Activated naive CD4-positive, alpha-beta T cell treated with anti-CD3 and anti-CD28 coated beads, Interleukin-2, amount 50 U/mL, for 24 hours (primary cell): ENCODE measurements around the gene CAPN2.
"Not testable (repeated sequence)": the region's sequence is repeated elsewhere in the genome, so short reads cannot be mapped to it uniquely, and the experiment has no call there.

Experiments used
- H3K27ac Mint-ChIP-seq: one replicate; pipeline ENCODE4 v1.8.0; 2021; ENCODE audit warnings: mild to moderate bottlenecking, mixed read lengths
- H3K27me3 Mint-ChIP-seq: one replicate; pipeline ENCODE4 v1.8.0; 2021; ENCODE audit warnings: mixed read lengths
- H3K36me3 Mint-ChIP-seq: one replicate; pipeline ENCODE4 v1.8.0; 2021; ENCODE audit warnings: mixed read lengths
- H3K4me1 Mint-ChIP-seq: one replicate; pipeline ENCODE4 v1.8.0; 2021; ENCODE audit warnings: mixed read lengths
- H3K4me3 Mint-ChIP-seq: one replicate; pipeline ENCODE4 v1.8.0; 2021; ENCODE audit warnings: mild to moderate bottlenecking, mixed read lengths
- H3K9me3 Mint-ChIP-seq: one replicate; pipeline ENCODE4 v1.8.0; 2021; ENCODE audit warnings: mixed read lengths

CAPN2 gene

DNA sequence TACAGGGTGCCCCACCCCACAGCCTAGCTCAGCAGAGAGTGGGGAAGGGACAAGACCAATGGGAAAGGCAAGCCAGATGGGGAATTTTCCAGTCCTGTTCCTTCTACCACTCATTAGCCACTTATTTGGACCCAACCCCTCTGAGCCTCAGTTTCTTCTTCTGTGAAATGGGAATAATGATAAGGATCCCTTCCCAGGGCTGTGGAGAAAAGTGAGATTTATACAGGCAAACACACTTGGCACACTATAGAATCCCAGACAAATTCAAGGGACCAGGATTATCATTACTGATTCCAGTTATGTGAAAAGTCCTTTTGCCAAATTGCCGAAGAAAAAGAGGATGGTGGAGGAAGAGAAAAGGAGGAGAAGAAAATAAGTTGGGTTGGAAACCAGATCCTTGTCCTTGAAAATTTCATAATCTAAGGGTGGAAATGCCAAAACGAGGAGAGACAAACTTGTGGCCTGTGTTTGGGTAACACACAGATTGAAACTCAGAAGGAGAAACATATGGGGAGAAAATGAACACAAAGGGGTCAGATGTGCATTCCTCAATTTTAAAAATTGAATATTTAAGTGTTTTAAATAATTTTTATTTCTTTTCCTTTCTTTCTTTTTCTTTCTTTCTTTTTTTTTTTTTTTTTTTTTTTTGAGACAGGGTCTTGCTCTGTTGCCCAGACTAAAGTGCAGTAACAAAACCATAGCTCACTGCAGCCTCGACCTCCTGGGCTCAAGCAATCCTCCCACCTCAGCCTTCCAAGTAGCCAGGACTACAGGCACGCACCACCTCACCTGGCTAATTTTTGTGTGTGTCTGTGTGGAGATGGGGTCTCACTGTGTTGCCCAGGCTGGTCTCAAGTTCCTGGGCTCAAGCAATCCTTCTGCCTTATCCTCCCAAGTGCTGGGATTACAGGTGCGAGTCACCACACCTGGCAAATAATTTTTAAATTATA is 9.6 kb downstream of the CAPN2 start:
- Mint-ChIP-seq H3K9me3 (no peaks in the 10 kb centered on the region), H3K4me3 (no peak overlapping the region), H3K4me1 (peaks cover 76% of the 10 kb centered on the region), H3K27ac (no peak overlapping the region), H3K36me3 (peaks cover 11% of the 10 kb centered on the region), H3K27me3 (no peaks in the 10 kb centered on the region)

DNA sequence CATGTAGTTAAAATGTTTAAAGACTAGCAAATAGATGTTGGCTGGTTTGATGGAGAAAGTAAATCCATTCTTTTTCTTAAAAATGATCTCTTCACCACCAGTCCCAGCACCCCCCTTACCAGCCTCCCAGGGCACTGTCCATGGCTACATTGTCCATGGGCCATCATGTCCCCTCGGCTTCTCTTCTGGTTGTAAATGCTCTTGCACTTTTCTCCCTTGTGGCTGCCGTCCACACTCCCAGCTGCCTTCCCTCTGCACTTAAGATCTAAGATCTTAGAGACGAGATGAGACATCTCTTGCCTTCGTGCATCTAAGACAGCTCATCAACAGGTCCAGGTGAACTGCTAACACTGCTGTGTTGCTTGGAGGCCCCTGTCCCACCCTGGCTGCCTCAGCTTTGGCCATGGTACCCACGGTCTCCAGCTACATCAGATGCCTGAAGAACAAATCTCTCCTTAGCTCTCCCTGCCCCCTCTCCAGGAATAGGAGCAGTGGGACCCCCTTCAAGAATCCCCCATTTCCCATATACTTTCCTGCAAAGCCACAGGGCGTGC is 11.1 kb downstream of the CAPN2 start:
- peaks cover 12% of the 10 kb centered on the region for H3K36me3 Mint-ChIP-seq
- H3K9me3 Mint-ChIP-seq = no peaks in the 10 kb centered on the region
- no peaks in the 10 kb centered on the region for H3K27me3 Mint-ChIP-seq
- H3K4me3 Mint-ChIP-seq = no peak overlapping the region
- H3K4me1 Mint-ChIP-seq = peaks cover 74% of the 10 kb centered on the region
- H3K27ac Mint-ChIP-seq = no peak overlapping the region

DNA sequence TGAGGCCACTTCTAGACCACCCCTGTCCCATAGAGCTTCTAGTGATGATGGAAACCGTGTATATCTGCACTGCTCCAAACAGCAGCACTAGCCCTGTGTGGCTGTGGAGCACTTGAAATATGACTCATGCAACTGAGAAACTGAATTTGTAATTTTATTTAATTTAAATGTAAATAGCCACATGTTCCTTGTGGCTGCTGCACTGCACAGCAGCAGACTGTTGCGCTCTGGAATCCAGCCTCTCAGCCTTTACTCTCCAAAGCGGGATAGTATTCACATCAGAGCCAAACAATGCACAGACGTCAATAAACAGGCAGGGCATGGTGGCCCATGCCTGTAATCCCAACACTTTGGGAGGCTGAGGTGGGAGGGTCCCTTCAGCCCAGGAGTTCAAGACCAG is 12.0 kb downstream of the CAPN2 start:
- Mint-ChIP-seq H3K4me1 (peaks cover 79% of the 10 kb centered on the region), H3K36me3 (peaks cover 16% of the 10 kb centered on the region), H3K27me3 (no peaks in the 10 kb centered on the region), H3K4me3 (no peak overlapping the region), H3K9me3 (no peaks in the 10 kb centered on the region), H3K27ac (peak overlapping the region; percentile 72)

DNA sequence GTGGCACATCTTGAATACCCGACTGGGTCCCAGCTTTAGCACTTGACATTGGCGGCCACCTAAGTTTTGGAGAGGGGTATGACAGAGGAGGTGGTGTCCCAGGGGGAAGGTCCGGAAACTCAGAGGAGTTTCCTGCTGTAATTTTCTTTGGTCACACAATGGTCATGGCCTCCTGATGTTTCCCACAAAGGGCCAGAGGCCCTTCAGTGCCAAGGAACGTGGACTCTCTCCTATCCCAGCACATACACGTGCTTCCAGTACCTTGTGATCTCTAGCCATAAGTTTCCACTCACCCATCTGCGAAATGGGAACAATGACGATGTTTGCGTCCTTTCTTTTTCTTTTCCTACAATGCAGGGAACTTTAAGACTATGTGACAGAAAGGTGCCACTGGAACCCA is 13.2 kb downstream of the CAPN2 start:
- Mint-ChIP-seq H3K27me3 (no peaks in the 10 kb centered on the region), H3K4me3 (no peak overlapping the region), H3K4me1 (peaks cover 78% of the 10 kb centered on the region)

DNA sequence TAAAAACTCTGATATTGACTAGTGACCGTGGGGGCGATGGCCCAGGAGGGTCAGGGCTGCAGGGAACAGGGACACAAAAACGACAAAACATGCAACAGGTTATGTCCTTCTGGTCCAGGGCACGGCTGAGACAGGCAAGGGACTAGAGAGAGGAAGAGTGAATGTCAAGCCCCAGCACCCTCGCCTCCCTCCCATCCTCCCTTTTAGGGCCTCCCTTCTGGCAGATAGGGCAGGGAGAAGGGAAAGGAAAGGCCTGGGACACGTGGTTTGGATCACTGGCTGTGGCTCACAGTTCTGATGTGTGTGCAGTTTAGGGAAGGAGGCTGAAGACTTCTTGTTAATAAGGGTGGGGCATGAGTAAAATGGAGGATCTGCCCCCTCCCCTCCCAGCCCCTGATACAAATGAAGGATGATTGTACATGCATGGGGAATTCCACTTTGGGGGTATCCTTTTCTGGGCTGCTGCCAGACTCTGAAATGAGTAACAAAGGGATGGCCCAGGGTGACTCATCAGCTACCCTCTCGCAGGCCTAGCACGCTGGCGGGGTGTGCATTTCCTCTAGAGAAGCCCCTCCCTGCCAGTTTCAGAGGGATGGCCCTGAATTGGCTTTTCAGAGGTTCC is 14.2 kb downstream of the CAPN2 start:
- Mint-ChIP-seq H3K36me3 (peaks cover 12% of the 10 kb centered on the region), H3K27me3 (no peaks in the 10 kb centered on the region), H3K4me1 (peaks cover 81% of the 10 kb centered on the region), H3K27ac (peak overlapping the region; percentile 91), H3K4me3 (peak overlapping the region; percentile 79), H3K9me3 (no peaks in the 10 kb centered on the region)

More for the DNA sequence above, 13.2 kb downstream of the CAPN2 start:
- Mint-ChIP-seq H3K36me3 (peaks cover 15% of the 10 kb centered on the region), H3K27ac (no peak overlapping the region), H3K9me3 (no peaks in the 10 kb centered on the region)

DNA sequence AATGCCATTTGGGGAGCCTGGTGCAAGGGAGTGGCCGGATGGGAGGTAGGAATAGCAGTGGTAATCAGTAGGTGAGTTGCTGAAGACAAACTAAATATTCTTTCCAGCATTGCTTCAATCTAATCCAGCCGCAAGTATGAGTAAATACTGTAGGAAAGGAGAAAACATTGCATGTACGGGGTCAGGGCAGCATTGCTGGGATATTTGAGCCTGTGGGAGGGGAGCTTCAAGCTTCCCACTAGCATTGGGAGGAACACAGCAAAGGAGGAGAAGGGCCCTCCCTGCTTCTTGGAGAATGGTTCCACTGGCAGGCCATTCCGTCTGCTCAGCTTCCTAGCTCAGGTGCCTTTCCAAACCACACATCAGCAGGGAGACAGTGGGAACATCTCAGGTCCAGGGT is 15.2 kb downstream of the CAPN2 start:
- Mint-ChIP-seq H3K4me1 (peaks cover 82% of the 10 kb centered on the region), H3K4me3 (no peak overlapping the region), H3K27me3 (no peaks in the 10 kb centered on the region), H3K27ac (no peak overlapping the region), H3K9me3 (no peaks in the 10 kb centered on the region), H3K36me3 (peaks cover 12% of the 10 kb centered on the region)

DNA sequence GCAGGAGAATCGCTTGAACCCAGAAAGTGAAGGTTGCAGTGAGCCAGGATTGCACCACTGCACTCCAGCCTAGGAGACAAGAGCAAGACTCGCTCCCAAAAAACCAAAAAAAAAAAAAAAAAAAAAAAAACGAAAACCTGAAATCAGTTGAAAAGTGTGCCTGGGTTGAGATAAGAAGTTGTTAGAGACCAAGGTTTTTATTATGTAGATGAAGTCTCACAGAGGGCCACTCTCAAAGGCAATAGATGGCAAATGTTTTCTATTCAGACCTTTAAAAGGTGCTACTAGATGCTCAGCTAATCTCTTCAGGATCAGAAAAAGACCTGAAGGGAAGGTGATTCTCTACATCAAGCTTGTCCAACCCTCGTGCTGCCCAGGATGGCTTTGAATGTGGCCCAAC is 17.6 kb downstream of the CAPN2 start:
- no peaks in the 10 kb centered on the region for H3K9me3 Mint-ChIP-seq
- no peaks in the 10 kb centered on the region for H3K27me3 Mint-ChIP-seq
- peak overlapping the region; percentile 18 for H3K27ac Mint-ChIP-seq
- H3K4me1 Mint-ChIP-seq = peaks cover 72% of the 10 kb centered on the region
- H3K4me3 Mint-ChIP-seq = no peak overlapping the region
- H3K36me3 Mint-ChIP-seq = peaks cover 13% of the 10 kb centered on the region

DNA sequence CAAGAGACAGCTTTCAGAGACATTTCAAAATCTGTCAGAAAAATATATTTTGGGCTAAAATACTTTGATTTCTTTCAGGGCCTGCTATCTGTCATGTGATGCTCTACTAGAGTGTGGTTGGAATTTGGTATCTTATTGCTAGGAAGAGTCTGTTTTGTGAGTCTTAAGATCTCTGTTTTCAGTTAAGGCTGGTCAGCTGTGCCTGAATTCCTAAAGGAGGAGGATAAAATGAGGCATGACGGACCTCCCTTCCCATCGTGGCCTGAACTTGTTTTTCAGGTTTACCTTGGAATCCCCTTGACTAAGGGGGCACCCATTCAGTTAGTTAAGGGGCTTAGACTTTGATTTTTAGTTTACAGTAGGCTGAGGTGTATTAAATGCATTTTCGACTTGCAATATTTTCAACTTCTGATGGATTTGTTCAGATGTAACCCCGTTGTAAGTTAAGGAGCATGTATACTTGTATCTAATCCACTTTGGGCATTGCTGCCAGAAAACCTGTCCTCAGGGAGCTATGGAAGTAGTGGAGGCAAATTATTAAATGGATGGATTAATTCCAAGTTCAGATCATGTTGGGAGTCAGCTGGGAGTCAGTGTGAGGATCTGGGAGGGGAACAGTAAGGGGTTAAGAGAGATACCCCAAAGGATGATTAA is 18.3 kb downstream of the CAPN2 start:
- peaks cover 13% of the 10 kb centered on the region for H3K36me3 Mint-ChIP-seq
- H3K9me3 Mint-ChIP-seq = no peaks in the 10 kb centered on the region
- peak overlapping the region; percentile 5 for H3K27ac Mint-ChIP-seq
- H3K4me3 Mint-ChIP-seq = no peak overlapping the region
- peaks cover 65% of the 10 kb centered on the region for H3K4me1 Mint-ChIP-seq
- H3K27me3 Mint-ChIP-seq = no peaks in the 10 kb centered on the region

DNA sequence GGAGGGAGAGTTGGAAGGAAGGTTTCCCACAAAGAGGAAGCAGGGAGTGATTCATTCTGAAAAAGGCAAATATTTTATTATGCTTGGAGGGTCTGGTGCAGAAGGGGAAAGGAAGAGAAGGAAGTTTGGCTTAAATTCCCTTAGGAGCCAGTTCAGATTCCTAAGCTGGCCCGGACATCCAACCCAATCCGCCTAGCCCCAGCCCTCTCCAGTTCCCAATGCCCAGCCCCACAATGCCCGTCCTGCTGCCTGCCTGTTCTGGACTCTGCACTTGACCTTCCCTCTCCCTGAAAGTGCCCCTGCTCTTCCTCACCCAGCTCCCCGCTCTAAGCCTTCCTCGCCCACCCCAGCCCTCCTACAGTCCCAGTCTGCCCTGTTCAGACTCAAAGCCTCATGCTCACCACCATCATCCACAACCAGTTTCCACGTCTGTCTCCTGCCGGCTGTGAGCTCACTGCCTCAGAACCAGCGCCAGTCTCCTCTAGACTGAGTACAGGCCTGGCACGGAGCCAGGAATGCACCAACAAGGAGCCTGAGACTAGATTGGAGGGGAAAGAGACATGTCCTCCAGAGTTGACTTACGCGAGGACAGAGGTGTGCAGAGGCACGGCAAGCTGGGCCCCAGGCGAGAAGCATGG is 18.9 kb downstream of the CAPN2 start:
- no peaks in the 10 kb centered on the region for H3K27me3 Mint-ChIP-seq
- H3K4me3 Mint-ChIP-seq = no peak overlapping the region
- peaks cover 59% of the 10 kb centered on the region for H3K4me1 Mint-ChIP-seq
- no peaks in the 10 kb centered on the region for H3K9me3 Mint-ChIP-seq
- peak overlapping the region; percentile 59 for H3K27ac Mint-ChIP-seq
- H3K36me3 Mint-ChIP-seq = peaks cover 13% of the 10 kb centered on the region

DNA sequence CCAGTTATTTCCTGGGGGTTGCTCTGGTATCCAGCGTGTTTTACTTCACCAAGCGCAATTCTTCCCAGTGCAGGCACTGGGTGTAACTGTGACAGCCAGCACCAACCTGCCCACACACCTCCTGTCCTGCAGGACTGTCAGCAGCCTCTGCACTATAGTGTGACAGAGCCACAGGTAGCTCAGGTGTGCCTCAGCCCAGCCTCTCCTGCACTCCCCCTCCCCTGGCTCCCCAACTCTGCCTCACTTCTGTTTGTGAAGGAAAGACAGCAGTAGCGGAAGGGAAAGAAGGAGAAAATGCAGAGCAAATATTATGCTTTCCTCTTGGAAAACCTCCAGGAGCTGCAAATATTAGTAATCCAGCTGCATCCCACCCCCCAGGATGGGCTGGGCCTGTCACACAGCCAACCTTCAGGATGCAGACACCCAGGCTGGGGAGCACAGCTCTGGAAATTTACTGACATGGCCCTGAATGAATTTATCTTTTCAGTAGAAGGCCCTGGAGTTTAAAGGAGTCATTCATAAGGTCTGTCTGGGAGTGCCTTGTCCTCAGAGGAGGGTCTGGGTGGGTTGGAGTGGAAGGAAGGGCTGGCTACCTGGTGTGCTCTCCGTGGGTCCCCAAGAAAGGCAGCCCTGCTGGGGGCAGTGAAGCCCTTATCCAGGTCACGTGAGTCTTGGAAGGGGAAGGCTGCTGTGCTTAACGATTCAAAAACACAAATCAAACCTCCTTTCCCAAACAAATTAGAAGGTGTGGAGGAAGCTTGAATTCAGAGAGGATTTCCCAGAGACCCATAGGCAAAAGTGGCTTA is 20.9 kb downstream of the CAPN2 start:
- Mint-ChIP-seq H3K9me3 (no peaks in the 10 kb centered on the region), H3K27ac (peak overlapping the region; percentile 41), H3K27me3 (no peaks in the 10 kb centered on the region), H3K4me1 (peaks cover 42% of the 10 kb centered on the region), H3K4me3 (no peak overlapping the region), H3K36me3 (peaks cover 9% of the 10 kb centered on the region)

DNA sequence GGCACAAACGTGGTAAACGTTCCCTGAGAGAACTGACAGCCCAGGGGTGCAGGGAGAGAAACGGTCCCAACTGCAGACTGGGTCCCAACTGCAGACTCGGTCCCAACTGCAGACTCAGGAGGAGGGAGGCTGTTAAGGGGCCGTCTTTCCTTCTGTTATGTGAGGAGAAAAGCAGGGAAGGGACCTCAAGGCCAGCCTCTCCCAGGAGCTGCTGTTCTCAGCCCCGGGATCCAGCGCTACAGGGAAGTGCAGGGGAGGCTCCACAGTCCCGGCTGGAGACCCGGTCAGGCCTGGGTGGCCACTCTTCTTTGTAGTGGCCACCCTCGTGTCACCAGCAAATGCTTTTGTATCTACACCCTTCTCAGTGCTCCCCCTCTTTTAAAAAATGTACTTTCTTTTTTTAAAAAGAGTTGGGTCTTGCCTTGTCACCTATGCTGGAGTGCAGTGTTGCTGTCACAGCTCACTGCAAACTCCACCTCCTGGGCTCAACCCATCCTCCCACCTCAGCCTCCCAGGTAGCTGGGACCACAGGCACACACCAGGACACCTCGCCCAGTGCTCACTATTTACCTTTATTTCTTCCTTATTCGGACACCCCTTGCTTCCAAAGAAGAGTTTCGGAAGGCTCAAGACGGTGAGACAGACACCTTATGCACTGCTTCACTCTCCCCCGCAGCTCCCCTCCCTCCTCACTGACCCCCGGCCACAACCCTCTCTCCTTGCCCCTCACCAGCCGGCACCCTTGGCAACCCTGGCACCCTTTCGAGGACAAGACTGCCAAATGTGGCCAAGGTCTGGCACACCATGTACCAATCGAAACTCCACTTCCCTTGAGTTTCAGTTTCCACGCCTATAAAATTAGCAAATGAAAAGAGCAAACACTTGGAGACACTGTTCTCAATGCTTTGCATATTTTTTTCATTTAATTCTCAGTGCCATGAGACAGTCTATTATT is 21.8 kb downstream of the CAPN2 start:
- Mint-ChIP-seq H3K4me3 (no peak overlapping the region), H3K4me1 (peaks cover 35% of the 10 kb centered on the region), H3K9me3 (no peaks in the 10 kb centered on the region), H3K36me3 (peaks cover 4% of the 10 kb centered on the region), H3K27me3 (no peaks in the 10 kb centered on the region), H3K27ac (no peak overlapping the region)

DNA sequence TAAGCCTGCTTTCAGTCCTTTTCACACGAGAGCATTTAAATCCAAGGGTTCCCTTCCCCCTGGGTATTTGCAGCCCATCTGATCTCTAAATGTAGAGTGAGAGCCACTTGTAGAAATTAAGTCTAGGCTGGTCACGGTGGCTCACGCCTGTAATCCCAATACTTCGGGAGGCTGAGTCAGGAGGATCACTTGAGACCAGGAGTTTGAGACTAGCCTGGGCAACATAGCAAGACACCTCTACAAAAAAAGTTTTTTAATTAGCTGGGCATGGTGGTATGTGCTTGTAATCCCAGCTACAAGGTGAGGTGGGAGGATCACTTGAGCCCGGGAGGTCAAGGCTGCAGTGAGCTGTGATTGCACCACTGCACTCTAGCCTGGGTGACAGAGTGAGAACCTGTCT is 24.3 kb downstream of the CAPN2 start:
- H3K36me3 Mint-ChIP-seq, H3K27me3 Mint-ChIP-seq, H3K4me3 Mint-ChIP-seq, H3K9me3 Mint-ChIP-seq: not testable (repeated sequence)
- Mint-ChIP-seq H3K27ac (peak overlapping the region; percentile 62), H3K4me1 (peaks cover 17% of the 10 kb centered on the region)

DNA sequence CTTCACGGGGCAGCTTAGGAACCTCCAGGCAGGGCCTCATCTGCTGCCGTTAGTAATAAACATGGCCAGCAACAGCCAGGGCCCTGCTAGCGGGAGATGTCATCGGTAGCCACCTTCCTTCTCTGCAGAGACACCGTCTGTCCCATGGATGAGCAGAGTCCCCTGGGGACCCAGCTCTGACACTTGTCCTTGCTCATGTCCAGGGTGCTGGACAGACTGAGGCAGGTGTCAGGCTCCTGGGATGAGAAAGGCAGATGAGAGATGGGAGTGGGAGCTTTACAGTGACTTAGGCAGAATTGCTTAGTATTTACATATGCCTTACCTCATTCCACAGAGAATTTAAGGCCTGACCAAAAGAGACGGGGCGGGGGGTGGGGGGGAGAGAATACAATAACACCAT is 25.0 kb downstream of the CAPN2 start:
- H3K27me3 Mint-ChIP-seq = no peaks in the 10 kb centered on the region
- no peaks in the 10 kb centered on the region for H3K9me3 Mint-ChIP-seq
- no peak overlapping the region for H3K4me3 Mint-ChIP-seq
- no peak overlapping the region for H3K27ac Mint-ChIP-seq
- H3K4me1 Mint-ChIP-seq = peaks cover 13% of the 10 kb centered on the region
- H3K36me3 Mint-ChIP-seq = peaks cover 4% of the 10 kb centered on the region
